GOT3 (cell line): ENCODE data around the gene SNX30.
"Not testable (repeated sequence)": the region's sequence is repeated elsewhere in the genome, so short reads cannot be mapped to it uniquely, and the experiment has no call there.

Source experiments
- DNase-seq: peaks from one replicate; lab custom pipeline; 2025; ENCODE audit warnings: mixed read lengths; lab: John Stamatoyannopoulos, UW

Gene SNX30, protein sequence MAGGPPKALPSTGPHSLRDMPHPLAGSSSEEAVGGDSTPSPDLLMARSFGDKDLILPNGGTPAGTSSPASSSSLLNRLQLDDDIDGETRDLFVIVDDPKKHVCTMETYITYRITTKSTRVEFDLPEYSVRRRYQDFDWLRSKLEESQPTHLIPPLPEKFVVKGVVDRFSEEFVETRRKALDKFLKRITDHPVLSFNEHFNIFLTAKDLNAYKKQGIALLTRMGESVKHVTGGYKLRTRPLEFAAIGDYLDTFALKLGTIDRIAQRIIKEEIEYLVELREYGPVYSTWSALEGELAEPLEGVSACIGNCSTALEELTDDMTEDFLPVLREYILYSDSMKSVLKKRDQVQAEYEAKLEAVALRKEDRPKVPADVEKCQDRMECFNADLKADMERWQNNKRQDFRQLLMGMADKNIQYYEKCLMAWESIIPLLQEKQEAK

DNA sequence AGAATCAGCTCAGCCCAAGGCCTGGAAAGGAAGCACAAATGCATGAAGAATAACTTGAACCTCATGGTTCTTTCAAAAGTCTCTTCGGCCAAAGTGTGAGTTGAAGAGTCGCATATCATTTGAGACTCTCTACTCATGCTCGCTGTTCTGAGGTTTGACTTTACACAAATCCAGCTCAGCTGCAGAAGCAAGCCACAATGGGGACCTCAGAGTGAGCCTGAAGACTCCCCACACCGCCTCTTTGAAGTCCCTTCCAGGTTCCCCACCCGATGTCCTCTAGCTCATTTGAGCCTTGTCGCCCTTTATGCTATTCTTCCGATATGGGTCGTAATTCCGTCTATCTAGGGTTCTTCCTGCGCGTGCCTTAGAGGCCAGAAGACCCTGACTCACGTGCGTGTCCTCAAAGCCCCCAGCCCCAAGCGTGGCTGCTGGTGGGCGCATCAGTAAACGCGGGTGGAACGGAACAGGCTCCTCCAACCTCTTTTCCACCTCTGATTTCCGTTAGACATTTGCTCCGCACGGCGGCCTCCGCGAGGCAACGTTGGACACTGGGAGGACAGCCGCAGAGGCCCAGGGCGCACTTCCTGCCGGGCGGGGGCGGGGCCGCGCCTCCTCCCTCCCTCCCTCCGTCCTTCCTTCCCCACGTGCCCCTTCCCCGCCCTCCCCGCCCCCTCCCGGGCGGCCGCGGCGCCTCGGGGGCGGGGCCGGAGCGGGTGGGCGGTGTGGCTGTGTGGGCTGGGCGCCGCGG is at the start of gene SNX30:
Gene SNX30 (plus strand): TSS at position 745 of the 748 bp plus-strand sequence. CDS start 242 bp downstream, outside the sequence.
- peak; percentile 26 for DNase-seq

DNA sequence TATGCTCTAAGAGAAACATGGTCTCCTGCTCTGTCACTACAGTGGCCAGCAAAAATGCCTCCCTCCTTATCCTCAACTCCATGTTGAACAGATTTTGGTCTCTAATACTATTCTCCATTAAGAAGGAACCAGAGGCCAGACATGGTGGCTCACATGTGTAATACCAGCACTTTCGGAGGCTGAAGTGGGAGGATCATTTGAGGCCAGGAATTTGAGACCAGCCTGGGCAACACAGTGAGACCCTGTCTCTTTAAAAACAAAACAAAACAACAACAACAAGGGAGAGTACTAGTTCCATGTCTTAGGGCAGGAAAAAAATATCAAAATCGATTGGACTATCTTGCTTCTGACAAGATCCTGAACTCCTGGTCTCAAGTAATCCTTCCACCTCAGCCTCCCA is 47.3 kb upstream of the SNX30 start:
- DNase-seq = no peak

DNA sequence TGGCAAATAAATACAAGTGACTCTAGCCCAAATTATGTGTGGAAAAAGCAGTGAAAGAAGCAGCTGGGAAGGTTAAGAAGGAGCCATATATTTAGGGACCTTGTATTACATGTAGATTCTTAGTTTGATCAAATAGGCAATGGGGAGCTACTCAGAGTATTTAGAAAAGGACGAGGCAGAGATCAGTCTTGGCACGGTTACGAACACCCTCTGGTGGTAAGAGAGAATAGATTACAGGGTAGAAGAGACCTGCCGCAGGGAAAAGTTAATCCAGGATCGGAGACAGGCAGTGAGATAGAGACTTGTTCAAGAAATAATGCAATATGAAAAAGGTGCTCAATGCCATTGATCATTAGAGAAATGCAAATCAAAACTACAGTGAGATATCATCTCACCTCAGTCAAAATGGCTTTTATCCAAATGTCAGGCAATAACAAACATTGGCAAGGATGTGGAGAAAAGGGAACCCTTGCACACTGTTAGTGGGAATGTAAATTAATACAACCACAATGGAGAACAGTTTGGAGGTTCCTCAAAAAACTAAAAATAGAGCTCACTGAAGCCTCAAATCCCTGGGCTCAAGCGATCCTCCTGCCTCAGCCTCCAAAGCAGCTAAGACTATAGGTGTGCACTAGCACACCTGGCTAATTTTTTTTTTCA is 44.7 kb upstream of the SNX30 start:
- DNase-seq = no peak

DNA sequence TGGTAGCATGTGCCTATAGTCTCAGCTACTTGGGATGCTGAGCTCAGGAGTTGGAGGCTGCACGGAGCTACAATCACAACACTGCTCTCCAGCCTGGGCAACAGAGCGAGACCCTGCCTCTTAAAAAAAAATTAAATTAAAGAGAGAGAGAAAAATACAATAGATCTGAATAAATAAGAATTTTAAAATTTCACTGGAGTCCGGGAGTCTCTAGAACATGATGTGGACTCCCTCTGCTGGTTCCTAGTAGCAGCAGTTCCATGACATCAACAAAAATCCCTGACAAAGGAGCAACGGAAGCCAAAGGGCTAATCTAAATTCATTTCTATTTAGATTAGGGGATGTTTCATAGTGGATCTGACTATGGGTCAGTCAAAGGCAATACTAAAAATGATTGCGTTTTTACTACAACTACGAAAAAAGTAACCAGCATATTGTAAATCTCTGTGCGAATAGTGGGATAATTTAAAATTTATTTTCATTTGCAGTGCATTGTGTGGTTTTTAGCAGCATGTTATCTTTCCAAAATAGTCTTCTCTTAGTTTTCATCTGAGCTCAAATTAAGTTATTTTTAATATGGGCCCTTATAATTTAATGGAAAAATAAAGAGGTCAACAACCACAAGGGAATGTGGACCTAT is 39.4 kb upstream of the SNX30 start:
- no peak for DNase-seq

DNA sequence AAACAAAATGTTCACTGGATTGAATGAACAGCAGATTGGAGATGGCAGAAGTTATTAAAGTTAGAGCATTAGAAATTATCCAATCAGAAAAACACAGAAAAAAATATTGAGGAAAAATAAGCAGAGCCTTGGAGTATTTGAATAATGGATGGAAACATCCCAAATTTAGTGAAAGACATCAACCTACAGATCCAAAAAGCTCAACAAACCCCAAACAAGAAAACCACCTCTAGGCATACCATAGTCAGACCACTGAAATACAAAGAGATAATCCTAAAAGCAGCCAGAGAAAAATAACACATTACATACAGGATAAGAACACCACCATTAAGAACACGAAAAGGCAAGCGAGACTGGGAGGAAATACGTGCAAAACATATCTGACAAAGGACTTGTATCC is 37.9 kb upstream of the SNX30 start:
- no peak for DNase-seq

DNA sequence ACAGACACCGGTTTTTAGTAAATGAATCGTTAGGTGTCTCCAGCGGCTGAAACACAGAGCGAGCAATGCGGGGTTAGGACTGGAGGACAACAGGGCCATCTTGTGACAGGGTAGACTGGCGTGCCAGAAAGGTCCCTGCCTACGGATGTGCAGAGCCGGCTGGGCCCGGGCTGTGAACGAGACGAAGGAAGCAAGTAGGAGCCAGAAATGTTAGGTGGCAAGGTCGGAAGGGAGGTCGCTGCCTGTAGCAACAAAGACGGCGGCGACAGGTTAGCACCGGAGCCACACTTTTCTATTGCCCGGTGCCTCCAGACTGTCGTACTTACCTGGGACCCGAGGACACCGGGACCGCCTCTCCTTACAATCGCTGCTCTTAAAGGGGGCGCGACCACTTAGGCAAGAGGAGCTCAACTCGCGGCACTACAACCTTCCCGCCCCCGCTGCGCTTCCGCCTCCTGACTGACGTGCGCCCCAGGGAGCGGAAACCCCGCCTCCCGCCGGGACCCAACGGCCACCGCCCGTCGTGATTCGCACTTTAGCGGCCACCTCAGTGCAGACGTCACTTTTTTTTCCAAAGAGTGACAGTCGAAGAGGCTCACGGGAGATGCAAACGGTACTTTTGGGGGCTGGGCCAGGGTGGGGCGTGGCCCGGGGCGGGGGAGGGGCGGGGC is 32.8 kb upstream of the SNX30 start, which contains the start of gene INIP:
Gene INIP (minus strand): TSS at position 457 of the 671 bp plus-strand sequence. CDS start 1,632 bp downstream, outside the sequence.
- peak; percentile 62 for DNase-seq

DNA sequence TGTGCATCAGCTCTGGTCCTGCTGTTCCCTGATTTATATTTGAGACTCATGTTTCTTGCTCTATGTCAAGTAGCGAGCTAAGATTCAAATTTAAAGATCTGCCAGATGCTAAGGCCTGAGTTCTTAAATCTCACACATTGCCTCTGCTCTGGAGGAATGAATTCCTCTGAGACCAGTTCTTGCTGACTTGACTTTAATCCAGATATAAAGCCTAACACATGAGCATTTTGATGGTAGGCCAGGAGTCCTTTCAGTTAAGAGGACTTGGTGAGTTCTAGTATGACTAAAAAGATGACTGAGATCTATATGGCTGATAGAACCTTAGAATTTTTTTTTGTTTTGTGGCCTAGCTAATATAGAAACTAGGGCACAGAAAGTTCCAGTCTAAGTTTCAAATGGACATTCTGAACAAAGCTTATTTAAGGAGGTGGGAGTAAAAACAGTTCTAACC is 31.3 kb upstream of the SNX30 start:
- DNase-seq = no peak

DNA sequence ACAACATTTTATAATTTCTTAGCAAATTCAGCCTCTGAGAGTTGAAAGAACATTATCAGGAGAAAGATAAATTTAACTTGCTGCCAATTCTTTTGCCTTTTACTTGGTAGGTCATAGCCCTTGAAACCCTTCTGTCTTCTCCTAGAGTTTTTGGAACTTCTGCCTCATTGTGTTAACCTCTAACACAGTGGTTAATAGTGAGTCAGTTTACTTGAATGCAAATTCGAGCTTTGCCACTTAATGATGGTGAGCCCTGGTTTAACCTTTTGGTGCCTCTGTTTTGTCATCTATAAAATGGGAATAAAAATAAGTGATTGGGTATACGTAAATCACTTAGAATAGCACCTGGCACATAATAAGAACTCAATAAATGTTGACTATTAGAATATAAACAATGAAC is 30.9 kb upstream of the SNX30 start:
- no peak for DNase-seq

DNA sequence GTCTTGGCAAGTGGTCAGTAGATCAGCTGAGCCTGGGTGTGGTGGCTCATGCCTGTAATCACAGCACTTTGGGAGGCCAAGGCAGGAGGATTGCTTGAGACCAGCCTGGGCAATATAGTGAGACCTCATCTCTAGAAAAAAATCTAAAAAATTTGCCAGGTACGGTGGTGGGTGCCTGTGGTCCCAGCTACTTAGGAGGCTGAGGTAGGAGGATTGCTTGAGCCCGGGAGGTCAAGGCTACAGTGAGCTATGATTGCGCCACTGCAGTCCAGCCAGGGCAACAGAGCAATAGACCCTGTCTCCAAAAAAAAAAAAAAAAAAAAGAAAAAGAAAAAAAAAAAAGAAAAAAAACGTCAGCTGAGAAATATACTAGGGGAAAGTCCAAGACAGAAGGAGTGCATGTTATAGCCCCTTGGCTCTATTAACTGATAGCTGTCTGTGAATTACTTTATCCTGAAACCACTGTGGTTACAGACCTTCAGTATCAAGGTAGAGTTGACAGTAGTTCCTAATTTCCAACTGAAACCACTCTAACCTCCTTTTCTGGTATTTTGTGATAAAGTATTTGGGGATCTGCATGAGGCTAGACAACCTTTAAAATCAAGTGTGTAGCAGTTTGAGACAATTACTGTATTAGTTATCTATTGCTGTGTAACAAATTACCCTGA is 30.3 kb upstream of the SNX30 start:
- no peak for DNase-seq

DNA sequence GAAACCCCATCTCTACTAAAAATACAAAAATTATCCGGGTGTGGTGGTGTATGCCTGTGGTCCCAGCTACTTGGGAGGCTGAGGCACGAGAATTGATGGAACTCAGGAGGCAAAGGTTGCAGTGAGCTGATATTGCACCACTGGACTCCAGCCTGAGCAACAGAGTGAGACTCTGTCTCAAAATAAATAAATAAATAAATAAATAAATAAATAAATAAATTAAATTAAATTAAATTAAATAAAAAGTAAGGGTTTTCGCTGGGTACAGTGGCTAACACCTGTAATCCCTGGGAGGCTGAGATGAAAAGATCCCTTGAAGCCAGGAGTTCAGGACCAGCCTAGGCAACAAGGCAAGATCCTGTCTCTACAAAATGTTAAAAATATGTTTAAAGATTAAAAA is 27.8 kb upstream of the SNX30 start:
- not testable (repeated sequence) for DNase-seq

DNA sequence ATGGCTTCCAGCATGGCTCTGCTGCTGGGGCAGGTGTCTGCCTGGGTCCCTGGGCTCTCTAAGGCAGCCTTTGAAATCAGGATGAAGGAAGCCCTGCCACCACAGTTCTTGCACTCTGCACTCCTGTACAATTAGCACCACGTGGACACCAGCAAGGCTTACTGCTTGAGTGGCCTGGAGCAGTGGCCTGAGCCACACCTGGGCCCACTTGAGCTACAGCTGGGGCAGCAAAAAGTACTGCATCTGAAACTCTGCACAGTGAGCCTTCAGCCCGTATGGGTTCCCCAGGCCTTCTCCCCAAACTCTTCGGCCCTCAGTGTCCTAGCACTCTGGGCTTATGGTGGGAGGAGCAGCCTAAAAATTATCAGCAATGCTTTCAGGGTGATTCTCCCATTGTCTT is 24.6 kb upstream of the SNX30 start:
- DNase-seq = no peak

DNA sequence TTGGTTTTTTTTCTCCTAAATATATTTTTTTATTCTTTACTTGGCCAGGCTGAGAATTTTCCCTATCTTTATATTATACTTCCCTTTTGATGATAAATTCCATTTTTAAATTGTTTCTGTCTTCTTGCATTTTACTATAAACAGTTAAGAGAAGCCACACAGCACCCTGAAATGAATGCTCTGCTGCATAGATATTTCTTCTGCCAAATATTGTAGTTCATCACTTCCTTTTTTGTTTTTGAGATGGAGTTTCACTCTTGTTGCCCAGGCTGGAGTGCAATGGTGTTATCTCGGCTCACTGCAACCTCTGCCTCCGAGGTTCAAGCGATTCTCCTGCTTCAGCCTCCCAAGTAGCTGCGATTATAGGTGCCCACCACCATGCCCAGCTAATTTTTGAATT is 24.1 kb upstream of the SNX30 start:
- DNase-seq = no peak

DNA sequence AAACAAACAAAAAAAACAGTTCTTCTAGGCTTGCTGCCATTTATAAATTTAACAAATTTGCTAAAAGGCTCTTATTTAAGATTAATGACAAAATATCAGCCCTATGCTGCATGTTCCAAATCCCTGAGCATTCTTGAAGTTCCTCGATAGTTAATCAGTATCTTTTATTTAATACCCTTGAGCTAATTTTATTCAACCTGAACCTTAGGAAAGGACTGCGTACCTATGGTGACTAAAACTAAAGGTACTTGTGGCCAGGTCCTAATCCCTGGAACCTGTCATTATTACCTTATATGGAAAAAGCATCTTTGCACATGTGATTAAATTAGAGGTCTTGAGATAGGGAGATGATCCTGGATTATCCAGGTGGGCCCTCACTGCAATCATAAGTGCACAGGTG is 22.2 kb upstream of the SNX30 start:
- DNase-seq = no peak

DNA sequence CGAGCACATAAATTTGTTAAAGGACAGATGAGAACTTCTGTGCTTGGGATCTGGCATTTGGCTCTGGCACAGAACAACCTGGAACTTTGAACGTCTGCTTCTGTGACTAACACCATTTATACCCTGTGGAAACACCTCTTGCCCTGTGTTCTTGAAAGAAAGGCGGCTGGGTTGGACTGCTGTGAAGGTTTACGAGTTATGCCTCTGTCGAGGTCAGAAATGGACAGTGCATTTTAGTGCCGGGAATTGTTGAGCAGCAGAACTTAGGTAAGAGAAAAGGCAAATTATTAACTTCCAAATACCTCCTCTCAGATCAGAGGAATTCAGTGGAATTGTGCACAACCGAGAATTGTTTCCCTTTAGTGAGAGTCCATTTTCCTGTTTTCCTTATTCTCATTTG is 18.6 kb upstream of the SNX30 start:
- no peak for DNase-seq

DNA sequence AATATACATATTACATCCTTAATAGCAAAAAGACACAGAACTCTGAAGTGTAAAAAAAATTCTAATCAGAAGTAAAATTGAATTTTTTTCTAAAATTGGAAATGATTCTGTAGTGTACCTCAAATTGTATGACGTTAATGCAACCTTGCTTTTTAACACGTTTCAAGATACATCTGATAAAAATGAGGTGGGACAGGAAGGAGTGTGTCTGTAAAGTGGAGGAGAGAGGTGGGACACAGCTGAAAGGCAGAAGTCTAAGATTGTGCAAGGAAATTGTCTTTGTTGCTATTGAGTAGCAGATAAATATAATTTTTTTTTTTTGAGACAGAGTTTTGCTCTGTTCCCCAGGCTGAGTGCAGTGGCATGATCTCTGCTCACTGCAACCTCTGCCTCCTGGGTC is 15.7 kb upstream of the SNX30 start:
- no peak for DNase-seq

DNA sequence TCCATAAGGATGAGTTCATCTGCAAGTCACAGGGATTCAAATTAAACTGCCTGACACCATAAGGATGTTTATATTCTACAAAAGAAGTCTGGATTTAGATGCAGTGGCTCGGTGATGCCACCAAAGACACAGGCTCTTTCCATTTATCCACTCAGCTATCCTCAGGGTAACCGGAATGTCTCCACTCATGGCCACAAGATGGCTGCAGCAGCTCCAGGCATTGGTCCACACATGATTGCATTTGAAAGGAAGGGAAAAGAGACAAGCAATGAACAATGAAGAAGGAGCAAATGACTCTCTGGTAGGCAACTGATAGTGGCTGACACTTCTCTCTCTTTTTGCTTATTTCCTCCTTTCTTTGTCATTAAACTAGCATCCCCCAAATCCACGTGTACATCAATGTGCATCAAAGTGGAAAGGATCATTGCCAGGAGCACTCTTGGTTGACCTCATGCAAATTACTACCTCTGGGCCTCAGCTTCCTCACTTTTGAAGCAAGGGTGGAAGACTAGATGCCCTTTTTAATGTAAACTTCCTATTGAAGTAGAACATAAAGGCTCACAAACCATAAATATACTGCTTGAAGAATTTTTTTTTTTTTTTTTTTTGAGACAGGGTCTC is 7.2 kb upstream of the SNX30 start:
- no peak for DNase-seq

DNA sequence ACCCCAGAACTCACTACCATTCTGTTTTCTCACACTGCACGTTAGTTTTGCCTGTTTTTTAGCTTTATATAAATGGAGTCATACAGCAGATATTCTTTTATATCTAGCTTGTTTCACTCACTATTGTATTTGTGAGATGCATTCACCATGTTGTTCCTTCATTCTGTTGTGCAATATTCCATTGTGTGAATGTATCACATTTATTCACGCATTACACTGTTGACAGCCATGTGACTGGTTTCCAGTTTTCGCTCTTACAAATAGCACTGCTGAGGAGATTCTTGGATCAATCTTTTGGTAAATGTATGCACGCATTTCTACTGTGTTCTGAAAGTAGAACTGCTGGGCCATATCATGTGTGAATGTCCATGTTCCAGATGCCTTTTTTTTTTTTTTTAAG is 6.4 kb upstream of the SNX30 start:
- no peak for DNase-seq

DNA sequence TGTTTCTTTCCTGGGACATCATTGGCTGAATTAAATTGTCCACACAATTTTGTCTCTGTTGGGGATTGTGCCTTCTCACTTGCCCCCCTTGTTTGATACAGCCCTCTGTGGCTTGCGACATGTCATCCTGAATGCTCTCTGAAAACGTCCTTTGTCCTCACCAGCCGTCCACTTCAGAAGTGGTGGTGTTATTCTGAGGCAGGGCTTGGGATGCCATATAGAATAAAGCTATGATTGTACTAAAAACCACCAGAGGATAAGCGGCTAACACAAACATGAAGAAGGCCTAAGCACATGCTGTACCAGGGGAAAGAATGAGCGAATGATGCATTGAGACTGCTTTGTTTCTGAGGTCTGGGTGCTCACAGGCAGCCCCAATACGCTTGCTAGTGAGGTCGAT is 3.5 kb upstream of the SNX30 start:
- DNase-seq = no peak

DNA sequence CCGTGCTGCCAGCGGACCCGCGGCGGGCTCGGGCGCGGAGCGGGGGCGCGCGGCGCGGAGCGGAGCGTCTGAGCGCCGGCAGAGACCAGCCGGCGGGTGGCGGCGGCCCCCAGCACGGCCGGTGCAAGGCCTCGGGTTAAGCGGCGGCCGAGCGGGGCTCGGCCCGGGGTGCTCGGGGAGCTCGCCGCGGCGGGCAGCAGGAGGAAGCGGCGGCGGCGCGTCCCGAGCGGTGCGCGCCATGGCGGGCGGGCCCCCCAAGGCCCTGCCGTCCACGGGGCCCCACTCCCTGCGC is 150 bp downstream of the SNX30 start:
- DNase-seq = no peak

DNA sequence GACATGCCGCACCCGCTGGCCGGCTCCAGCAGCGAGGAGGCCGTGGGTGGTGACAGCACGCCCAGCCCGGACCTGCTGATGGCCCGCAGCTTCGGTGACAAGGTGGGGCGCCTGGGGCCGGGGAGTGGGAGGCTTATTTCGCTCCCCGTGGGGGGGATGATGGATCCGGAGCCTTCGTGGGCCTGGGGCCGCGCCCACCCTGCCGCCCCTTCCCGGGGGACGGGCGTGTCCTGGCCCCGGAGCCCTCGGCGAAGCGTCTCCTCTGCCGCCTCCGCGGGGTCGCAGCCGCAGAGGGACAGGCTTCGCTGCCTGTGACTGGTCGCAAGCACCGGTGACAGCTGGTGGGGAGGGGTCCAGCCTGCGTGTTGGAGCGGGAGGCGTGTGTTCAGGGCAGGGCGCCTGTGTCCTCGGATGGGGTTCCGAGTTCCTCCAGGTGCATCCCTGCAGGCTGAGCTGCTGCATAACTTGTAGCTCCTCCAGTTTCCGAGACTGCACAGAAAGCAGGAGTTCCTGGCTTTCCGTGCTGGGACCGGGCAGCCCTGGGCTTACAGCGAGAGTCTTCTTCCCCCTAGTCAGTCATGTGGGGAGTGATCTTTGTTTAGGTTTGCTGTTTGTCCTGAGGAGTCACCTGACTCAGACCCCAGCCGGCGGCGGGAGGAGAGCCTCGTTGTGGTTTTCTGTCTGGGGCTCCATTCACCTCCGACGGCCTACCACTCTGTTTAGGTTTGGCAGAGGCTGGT is 666 bp downstream of the SNX30 start:
- no peak for DNase-seq
